HG02981 (cell line): ENCODE results near the gene PRPSAP1.

Experiments used
- ATAC-seq: cut with Tn5 transposase; IDR thresholded peaks from one replicate; pipeline ENCODE4 v1.9.1; 2021; ENCODE audit warnings: mild to moderate bottlenecking, moderate library complexity; ENCODE audit not compliant: unreplicated experiment

PRPSAP1 gene

DNA sequence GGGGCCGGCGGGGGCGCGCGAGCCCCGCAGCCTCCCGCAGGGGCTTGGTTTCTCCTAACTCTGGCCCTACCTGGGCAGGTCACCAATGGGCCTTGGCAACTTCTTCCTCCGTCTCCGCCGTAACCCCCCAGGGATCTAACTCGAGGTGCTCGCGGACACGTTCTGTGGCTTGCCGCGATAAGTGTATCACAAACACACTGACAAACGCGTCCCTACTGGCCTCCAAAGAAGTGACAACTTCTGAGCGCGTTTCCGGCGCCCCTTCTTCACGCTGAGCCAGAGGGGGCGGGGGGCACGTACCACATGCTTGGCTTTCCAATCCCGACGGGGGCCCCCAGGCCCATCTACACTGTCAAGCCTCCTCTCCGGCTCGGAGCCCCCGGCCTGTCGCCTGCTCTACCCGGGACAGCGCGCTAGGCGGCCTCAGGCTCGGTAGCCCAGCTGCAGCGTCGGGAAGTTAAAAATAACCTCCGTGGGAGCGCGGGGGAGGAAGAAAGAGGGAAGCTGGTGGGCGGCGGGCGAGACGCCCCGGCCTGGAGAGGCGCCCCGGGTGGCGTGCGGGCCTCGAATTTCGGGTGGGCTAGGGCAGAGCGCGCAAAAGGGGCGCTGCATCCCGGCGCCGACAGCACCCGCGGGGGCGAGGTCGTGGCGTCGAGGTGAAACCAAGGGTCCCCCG, 30.0 kb upstream of the PRPSAP1 start:
- no peak for ATAC-seq

DNA sequence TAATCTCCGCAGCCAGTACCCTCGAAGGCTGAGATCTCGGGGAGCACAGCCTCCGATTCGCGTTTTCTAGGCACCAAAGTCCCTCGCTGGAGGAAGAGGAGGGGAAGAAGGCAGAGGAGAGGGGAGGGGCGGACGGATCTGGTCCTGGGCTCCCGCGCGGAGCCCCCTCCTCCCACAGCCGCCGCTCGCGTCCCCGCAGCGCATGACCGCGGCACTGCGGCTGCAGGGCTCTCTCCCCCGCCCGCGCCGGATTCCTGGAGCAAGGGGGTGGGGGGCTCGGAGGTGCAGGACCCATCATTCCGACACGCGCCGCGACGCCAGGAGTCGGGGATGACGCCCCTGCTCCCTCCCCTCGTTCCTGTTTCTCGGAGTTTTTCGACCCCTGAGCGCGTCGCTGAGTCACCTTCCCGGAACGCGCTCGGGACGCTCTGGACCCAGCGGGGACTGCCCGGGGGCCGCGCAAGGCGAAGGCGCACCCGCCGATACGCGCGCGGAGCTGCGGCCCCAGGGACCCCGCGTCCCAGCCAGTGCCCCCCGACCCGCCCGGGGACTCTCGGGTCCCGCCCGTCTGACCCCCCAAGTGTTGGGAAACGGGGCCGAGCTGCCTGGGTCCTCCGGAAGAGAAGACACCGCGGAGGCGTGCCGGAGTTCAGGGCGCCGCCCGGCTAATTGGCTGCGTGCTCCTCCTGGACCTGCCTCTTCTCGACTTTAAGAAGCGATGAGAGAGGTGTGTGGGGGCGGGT, 29.3 kb upstream of the PRPSAP1 start:
- ATAC-seq = no peak

- no peak for ATAC-seq
Observed at GRCh38 chr17:76382351-76382802, 28.7 kb upstream of the PRPSAP1 start.

DNA sequence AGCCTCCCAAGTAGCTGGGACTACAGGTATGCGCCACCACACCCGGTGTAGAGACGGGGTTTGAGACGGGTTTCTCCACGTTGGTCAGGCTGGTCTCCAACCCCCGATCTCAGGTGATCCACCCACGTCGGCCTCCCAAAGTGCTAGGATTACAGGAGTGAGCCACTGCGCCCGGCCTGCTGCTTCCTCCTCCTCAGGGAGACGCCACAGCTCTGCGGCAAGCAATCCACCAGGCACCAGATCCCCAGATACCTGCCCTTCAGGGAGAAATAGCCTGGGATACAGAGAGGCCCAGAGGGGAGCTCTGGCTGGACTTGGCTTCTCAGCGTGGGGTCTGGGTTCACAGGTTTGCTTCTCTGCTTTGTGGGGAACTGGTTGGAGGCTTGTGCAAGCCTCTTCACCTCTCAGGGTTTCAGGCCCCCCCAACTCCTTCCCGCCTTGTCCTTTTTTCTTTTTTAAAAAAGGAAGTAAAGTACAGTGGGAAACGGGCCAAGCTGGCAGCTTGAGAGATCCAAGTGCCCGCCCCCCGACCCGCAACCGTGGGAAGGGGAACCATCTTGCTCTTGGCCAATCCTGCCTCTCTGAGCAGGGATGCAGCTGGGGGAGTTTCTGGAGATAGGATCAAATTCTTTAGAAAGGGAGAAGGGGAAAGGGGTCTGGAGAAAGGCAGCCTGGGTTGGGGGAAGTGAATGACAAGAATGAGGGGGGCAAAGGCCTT, 28.1 kb upstream of the PRPSAP1 start:
- ATAC-seq = no peak

DNA sequence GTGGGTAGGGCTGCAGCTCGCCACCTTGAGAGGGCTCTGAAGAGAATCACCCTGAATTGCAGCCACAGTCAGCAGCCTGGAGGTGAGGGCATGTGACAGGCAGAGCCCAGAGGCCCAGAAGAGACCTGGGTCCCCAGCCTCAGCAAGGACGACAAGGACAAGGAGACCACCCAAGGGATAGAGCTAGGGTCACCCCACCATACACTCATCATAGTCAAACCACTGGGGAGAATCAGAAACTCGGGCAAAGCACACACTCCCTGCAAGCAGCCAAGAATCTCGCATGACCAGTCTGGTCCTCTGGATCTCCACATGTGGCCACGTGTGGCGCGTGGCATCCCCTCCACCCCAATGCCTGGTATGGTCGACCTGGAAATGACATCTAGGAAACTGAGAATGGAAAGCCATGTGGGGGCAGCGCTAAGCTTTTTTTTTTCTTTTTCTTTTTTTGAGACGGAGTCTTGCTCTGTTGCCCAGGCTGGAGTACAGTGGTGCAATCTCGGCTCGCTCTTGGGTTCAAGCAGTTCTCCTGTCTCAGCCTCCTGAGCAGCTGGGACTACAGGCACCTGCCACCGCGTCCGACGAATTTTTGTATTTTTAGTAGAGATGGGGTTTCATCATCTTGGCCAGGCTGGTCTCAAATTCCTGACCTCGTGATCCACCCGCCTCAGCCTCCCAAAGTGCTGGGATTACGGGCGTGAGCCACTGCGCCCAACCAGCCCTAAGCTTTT, 26.1 kb upstream of the PRPSAP1 start:
- no peak for ATAC-seq

- no peak for ATAC-seq
Observed at GRCh38 chr17:76379275-76379641, 25.5 kb upstream of the PRPSAP1 start.

DNA sequence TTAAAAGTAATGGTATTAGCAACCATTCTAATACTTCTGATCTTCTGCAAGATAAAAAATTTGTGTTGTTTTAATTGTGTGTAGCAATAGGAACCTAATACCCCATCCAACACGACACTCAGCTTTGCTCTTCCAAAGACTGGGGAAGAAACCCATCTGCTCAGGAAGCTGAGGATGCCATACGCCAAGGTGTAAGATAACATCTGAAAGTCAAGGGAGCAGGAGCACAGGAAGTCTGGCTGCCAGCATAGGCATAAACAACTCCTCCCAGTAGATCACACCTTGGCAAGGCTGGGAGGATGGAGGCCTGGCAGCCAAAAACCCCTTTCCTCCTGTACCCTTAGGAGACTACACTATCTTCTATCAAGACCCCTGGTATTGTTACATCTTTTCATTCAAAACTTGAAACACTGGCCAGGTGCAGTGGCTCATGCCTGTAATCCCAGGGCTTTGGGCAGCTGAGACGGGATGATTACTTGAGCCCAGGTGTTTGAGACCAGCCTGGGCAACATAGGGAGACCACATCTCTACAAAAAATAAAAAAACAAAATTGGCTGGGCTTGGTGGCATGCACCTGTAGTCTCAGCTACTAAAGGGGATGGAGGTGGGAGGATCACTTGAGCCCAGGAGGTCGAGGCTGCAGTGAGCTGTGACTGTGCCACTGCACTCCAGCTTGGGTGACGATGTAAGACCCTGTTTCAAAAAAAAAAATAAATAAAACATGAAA, 25.0 kb upstream of the PRPSAP1 start:
- no peak for ATAC-seq

- no peak for ATAC-seq
Observed at GRCh38 chr17:76376318-76377133, 22.8 kb upstream of the PRPSAP1 start.

GRCh38 chr17:76371656-76372628, 18.2 kb upstream of the PRPSAP1 start:
- no peak for ATAC-seq

- no peak for ATAC-seq
Observed at GRCh38 chr17:76370261-76370993, 16.7 kb upstream of the PRPSAP1 start.

- no peak for ATAC-seq
Observed at GRCh38 chr17:76369804-76370203, 16.1 kb upstream of the PRPSAP1 start.

DNA sequence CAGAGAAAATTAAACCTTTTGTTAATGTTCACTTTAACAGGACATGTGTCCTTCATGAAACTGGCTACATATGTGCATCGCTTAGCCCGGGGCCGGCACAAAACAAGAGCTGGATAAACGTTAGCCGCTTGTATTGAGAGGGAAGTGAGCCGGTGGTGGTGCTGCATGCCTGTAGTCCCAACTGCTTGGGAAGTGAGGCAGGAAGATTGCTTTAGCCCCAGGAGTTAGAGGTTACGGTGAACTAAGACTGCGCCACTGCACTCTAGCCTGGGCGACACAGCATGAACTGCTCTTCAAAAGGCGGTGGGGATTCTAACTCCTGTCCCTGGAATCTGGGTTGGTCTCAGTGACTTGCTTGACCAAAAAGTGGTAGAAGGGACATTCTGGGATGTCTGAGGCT, 15.7 kb upstream of the PRPSAP1 start:
- no peak for ATAC-seq

- no peak for ATAC-seq
Observed at GRCh38 chr17:76368545-76368944, 14.8 kb upstream of the PRPSAP1 start.

- ATAC-seq = no peak
Observed at GRCh38 chr17:76367642-76368041, 13.9 kb upstream of the PRPSAP1 start.

- ATAC-seq = no peak
Observed at GRCh38 chr17:76366247-76366646, 12.5 kb upstream of the PRPSAP1 start.

DNA sequence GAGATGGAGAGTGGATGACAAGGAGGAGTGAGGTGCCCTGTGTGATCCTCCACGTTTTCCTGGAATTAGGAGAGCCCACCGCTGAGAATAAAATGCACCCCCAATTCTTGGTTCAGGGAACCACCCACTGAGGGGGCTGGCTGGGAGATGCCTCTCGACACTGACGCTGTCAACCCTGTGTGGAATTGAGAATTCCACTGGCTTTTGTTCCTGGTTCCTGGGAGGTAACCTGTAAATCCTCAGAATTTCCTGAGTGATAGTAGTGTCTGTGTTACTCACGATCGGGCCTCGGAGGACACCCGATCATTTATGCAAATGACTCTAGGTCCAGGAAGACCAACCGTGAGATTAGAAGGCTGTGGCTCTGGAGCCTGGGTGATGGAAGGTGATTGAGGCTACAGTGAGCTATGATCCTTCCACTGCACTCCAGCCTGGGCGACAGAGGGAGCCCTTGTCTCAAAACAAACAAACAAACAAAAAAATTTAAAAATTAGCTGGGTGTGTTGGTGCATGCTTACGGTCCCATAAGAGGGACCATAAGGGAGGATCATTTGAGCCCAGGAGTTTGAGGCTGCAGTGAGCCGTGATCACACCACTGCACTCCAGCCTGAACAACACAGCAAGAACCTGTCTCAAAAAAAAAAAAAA, 11.7 kb upstream of the PRPSAP1 start:
- ATAC-seq = no peak

GRCh38 chr17:76363107-76363842, 9.6 kb upstream of the PRPSAP1 start:
- ATAC-seq = no peak
